Osteocyte (in vitro differentiated cells): ENCODE data around the gene ASTN2. TPM values are rescaled to one million over a fixed set of nuclear protein-coding genes. Genes with fewer than 3 reads are reported as not detected.
"Not testable (repeated sequence)": the region's sequence is repeated elsewhere in the genome, so short reads cannot be mapped to it uniquely, and the experiment has no call there.

Experiments
- DNase-seq: peaks from one replicate; pipeline ENCODE4 v3.0.0; 2021; ENCODE audit warnings: mixed read lengths; ENCODE audit not compliant: unreplicated experiment; ENCODE audit errors: extremely low spot score
- H3K27ac Mint-ChIP-seq: one replicate; pipeline ENCODE4 v1.8.0; 2021; ENCODE audit warnings: mild to moderate bottlenecking, mixed read lengths; ENCODE audit not compliant: unreplicated experiment
- H3K27me3 Mint-ChIP-seq: one replicate; pipeline ENCODE4 v1.8.0; 2021; ENCODE audit warnings: mixed read lengths; ENCODE audit not compliant: unreplicated experiment
- H3K36me3 Mint-ChIP-seq: one replicate; pipeline ENCODE4 v1.8.0; 2021; ENCODE audit warnings: mixed read lengths; ENCODE audit not compliant: unreplicated experiment
- H3K4me1 Mint-ChIP-seq: one replicate; pipeline ENCODE4 v1.8.0; 2021; ENCODE audit warnings: mixed read lengths; ENCODE audit not compliant: unreplicated experiment
- H3K4me3 Mint-ChIP-seq: one replicate; pipeline ENCODE4 v1.8.0; 2021; ENCODE audit warnings: mild to moderate bottlenecking, moderate library complexity, mixed read lengths; ENCODE audit not compliant: unreplicated experiment
- H3K9me3 Mint-ChIP-seq: one replicate; pipeline ENCODE4 v1.8.0; 2021; ENCODE audit warnings: mixed read lengths; ENCODE audit not compliant: unreplicated experiment
- total RNA-seq: library from RNA; stranded (reverse); gene quantifications from 2 replicates; pipeline ENCODE4 v1.2.1, GENCODE V29; 2021
- TF ChIP-seq, protein P1 (sequence below): fragments of 200-600 bp; sonication (generic); IDR thresholded peaks from 2 replicates; pipeline ENCODE4 v1.5.0; 2021; ENCODE audit warnings: antibody characterized with exemption, mild to moderate bottlenecking, moderate library complexity

ASTN2 gene
- total RNA-seq, 1 donor from 2014 or later, result 2.3 TPM

- no peak for DNase-seq
- Mint-ChIP-seq H3K27ac (no peak overlapping the region), H3K4me1 (no peaks in the 10 kb centered on the region), H3K27me3 (peaks cover 43% of the 10 kb centered on the region), H3K4me3 (no peak overlapping the region), H3K36me3 (no peaks in the 10 kb centered on the region), H3K9me3 (no peaks in the 10 kb centered on the region)
- TF ChIP-seq, protein P1, sequence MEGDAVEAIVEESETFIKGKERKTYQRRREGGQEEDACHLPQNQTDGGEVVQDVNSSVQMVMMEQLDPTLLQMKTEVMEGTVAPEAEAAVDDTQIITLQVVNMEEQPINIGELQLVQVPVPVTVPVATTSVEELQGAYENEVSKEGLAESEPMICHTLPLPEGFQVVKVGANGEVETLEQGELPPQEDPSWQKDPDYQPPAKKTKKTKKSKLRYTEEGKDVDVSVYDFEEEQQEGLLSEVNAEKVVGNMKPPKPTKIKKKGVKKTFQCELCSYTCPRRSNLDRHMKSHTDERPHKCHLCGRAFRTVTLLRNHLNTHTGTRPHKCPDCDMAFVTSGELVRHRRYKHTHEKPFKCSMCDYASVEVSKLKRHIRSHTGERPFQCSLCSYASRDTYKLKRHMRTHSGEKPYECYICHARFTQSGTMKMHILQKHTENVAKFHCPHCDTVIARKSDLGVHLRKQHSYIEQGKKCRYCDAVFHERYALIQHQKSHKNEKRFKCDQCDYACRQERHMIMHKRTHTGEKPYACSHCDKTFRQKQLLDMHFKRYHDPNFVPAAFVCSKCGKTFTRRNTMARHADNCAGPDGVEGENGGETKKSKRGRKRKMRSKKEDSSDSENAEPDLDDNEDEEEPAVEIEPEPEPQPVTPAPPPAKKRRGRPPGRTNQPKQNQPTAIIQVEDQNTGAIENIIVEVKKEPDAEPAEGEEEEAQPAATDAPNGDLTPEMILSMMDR, result no peak
Observed at GRCh38 chr9:116837018-116837989, 577.6 kb downstream of the ASTN2 start.

GRCh38 chr9:116830321-116830720 is 584.5 kb downstream of the ASTN2 start:
- not testable (repeated sequence) for H3K4me1 Mint-ChIP-seq, H3K9me3 Mint-ChIP-seq, H3K27ac Mint-ChIP-seq, DNase-seq, H3K4me3 Mint-ChIP-seq, H3K36me3 Mint-ChIP-seq
- peaks cover 62% of the 10 kb centered on the region for H3K27me3 Mint-ChIP-seq

- Mint-ChIP-seq H3K4me1 (no peaks in the 10 kb centered on the region), H3K36me3 (no peaks in the 10 kb centered on the region), H3K4me3 (no peak overlapping the region), H3K27ac (no peak overlapping the region), H3K27me3 (peaks cover 36% of the 10 kb centered on the region), H3K9me3 (peaks cover 3% of the 10 kb centered on the region)
- DNase-seq, result no peak
- TF ChIP-seq, protein P1, result no peak
Observed at GRCh38 chr9:116821633-116822229, 593.1 kb downstream of the ASTN2 start.

- Mint-ChIP-seq H3K27me3 (peaks cover 47% of the 10 kb centered on the region), H3K27ac (no peak overlapping the region), H3K4me3 (no peak overlapping the region), H3K36me3 (no peaks in the 10 kb centered on the region), H3K4me1 (peaks cover 4% of the 10 kb centered on the region), H3K9me3 (peaks cover under 1% of the 10 kb centered on the region)
- TF ChIP-seq, protein P1, result no peak
- no peak for DNase-seq
Observed at GRCh38 chr9:116819116-116819515, 595.7 kb downstream of the ASTN2 start.

DNA sequence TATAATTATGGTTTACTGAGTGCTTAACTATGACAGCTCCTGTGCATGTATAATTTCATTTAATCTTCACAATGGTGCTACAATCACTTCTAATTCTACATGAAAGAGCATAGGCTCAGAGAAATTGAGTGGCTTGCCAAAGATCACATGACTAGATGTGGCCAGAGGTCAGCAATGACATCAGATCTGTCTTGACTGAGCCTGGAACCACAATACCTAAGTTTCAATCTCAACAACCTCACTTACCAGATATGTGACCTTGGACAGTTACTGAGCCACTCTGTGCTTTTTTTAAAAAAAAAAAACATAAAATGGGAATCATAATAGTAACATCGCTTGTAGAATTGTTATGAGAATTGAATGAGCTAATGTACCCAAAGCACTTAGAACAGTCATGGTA is 597.1 kb downstream of the ASTN2 start:
- peaks cover 40% of the 10 kb centered on the region for H3K27me3 Mint-ChIP-seq
- H3K27ac Mint-ChIP-seq, result no peak overlapping the region
- H3K4me3 Mint-ChIP-seq, result no peak overlapping the region
- H3K4me1 Mint-ChIP-seq, result peaks cover 12% of the 10 kb centered on the region
- DNase-seq, result no peak
- TF ChIP-seq, protein P1, result no peak
- H3K9me3 Mint-ChIP-seq, result no peaks in the 10 kb centered on the region
- no peaks in the 10 kb centered on the region for H3K36me3 Mint-ChIP-seq
